PFSK-1 (cell line): ENCODE measurements around the gene MEGF11.

Source experiments
- FOXP2 ChIP-seq: optimal IDR thresholded peaks from 2 replicates; pipeline ENCODE3; 2011; ENCODE audit warnings: borderline replicate concordance, control low read depth, inconsistent platforms; ENCODE audit not compliant: insufficient read depth; ENCODE audit errors: extremely low read length, extremely low read depth
- POLR2AphosphoS5 ChIP-seq: IDR thresholded peaks from 2 replicates; pipeline ENCODE4 v1.6.1; 2012; ENCODE audit warnings: low read depth, mild to moderate bottlenecking, control low read depth, low read length, moderate library complexity
- REST ChIP-seq, 2 experiments: IDR thresholded peaks; 2 replicates each; pipeline versions ENCODE4 v1.6.1 to v1.8.0; 2011 to 2012; ENCODE audit warnings: low read depth in 2 of 2, low read length in 2 of 2, control low read depth in 1 of 2, inconsistent platforms in 1 of 2, mild to moderate bottlenecking in 1 of 2, moderate library complexity in 1 of 2; ENCODE audit not compliant: insufficient read depth in 1 of 2
- SIN3A ChIP-seq: IDR thresholded peaks from 2 replicates; pipeline ENCODE4 v1.6.1; 2012; ENCODE audit warnings: mild to moderate bottlenecking, low read length, moderate library complexity, borderline replicate concordance; ENCODE audit not compliant: insufficient read depth
- TAF1 ChIP-seq: IDR thresholded peaks from 2 replicates; pipeline ENCODE4 v1.6.1; 2012; ENCODE audit warnings: low read length, control low read depth, borderline replicate concordance; ENCODE audit not compliant: insufficient read depth

Gene MEGF11

GRCh38 chr15:66184936-66185790 is 68.4 kb downstream of the MEGF11 start:
- no peak for TF ChIP-seq POLR2AphosphoS5
- TF ChIP-seq TAF1: no peak
- no peak for TF ChIP-seq REST (IDR thresholded peaks at IDR 0.05; ENCODE audit: insufficient read depth in 1 of 2, low read depth in 2 of 2, low read length in 2 of 2)
- no peak for TF ChIP-seq SIN3A
- TF ChIP-seq FOXP2: no peak

- TF ChIP-seq POLR2AphosphoS5 (no peak), REST (IDR thresholded peaks at IDR 0.05; ENCODE audit: insufficient read depth in 1 of 2, low read depth in 2 of 2, low read length in 2 of 2) (no peak), FOXP2 (no peak), SIN3A (no peak), TAF1 (no peak)
Observed at GRCh38 chr15:66184492-66184891, 69.1 kb downstream of the MEGF11 start.

GRCh38 chr15:66180531-66181097 is 72.9 kb downstream of the MEGF11 start:
- no peak for TF ChIP-seq POLR2AphosphoS5
- TF ChIP-seq SIN3A: no peak
- TF ChIP-seq REST (IDR thresholded peaks at IDR 0.05; ENCODE audit: insufficient read depth in 1 of 2, low read depth in 2 of 2, low read length in 2 of 2): no peak
- no peak for TF ChIP-seq FOXP2
- TF ChIP-seq TAF1: no peak

GRCh38 chr15:66178531-66178910 is 75.0 kb downstream of the MEGF11 start:
- TF ChIP-seq FOXP2 (no peak), POLR2AphosphoS5 (no peak), REST (IDR thresholded peaks at IDR 0.05; ENCODE audit: insufficient read depth in 1 of 2, low read depth in 2 of 2, low read length in 2 of 2) (no peak), TAF1 (no peak), SIN3A (no peak)

GRCh38 chr15:66172324-66172980 is 81.1 kb downstream of the MEGF11 start:
- TF ChIP-seq SIN3A (no peak), TAF1 (no peak), REST (IDR thresholded peaks at IDR 0.05; ENCODE audit: insufficient read depth in 1 of 2, low read depth in 2 of 2, low read length in 2 of 2) (no peak), FOXP2 (no peak), POLR2AphosphoS5 (no peak)
